ENCODE measurements around the gene SSC4D.

The SSC4D gene

GRCh38 chr7:76356115-76356514, 53.4 kb downstream of the SSC4D start:
- in situ Hi-C loops (cut with MboI; ENCODE audit: low sequenced_read_pairs) = no loop called here

GRCh38 chr7:76354981-76355730, 54.3 kb downstream of the SSC4D start:
- in situ Hi-C loops (cut with MboI; ENCODE audit: low sequenced_read_pairs) = no loop called here

GRCh38 chr7:76354516-76354915, 55.0 kb downstream of the SSC4D start:
- in situ Hi-C loops (cut with MboI; ENCODE audit: low sequenced_read_pairs) = no loop called here

- in situ Hi-C loops (cut with MboI; ENCODE audit: low sequenced_read_pairs) = no loop called here
Measured at GRCh38 chr7:76353744-76354143, 55.8 kb downstream of the SSC4D start.

- in situ Hi-C loops (cut with MboI; ENCODE audit: low sequenced_read_pairs) = no loop called here
Measured at GRCh38 chr7:76352193-76352592, 57.3 kb downstream of the SSC4D start.

GRCh38 chr7:76351372-76351771, 58.1 kb downstream of the SSC4D start:
- in situ Hi-C loops (cut with MboI; ENCODE audit: low sequenced_read_pairs) = no loop called here

- in situ Hi-C loops (cut with MboI; ENCODE audit: low sequenced_read_pairs) = no loop called here
Measured at GRCh38 chr7:76349313-76349885, 60.1 kb downstream of the SSC4D start.

GRCh38 chr7:76347710-76348109, 61.8 kb downstream of the SSC4D start:
- in situ Hi-C loops (cut with MboI; ENCODE audit: low sequenced_read_pairs) = no loop called here

- in situ Hi-C loops (cut with MboI; ENCODE audit: low sequenced_read_pairs) = no loop called here
Measured at GRCh38 chr7:76346778-76347177, 62.7 kb downstream of the SSC4D start.

GRCh38 chr7:76346097-76346496, 63.4 kb downstream of the SSC4D start:
- in situ Hi-C loops (cut with MboI; ENCODE audit: low sequenced_read_pairs) = no loop called here

- in situ Hi-C loops (cut with MboI; ENCODE audit: low sequenced_read_pairs) = no loop called here
Measured at GRCh38 chr7:76343931-76344321, 65.6 kb downstream of the SSC4D start.

GRCh38 chr7:76343294-76343930, 66.1 kb downstream of the SSC4D start:
- in situ Hi-C loops (cut with MboI; ENCODE audit: low sequenced_read_pairs) = no loop called here

- in situ Hi-C loops (cut with MboI; ENCODE audit: low sequenced_read_pairs) = no loop called here
Measured at GRCh38 chr7:76342222-76342621, 67.3 kb downstream of the SSC4D start.

- in situ Hi-C loops (cut with MboI; ENCODE audit: low sequenced_read_pairs) = no loop called here
Measured at GRCh38 chr7:76340617-76341131, 68.8 kb downstream of the SSC4D start.

Measured in hTERT RPE-1 (cell line).